Transverse colon (tissue), 4 donors: ENCODE data around the gene PLEKHG2. TPM values are rescaled to one million over a fixed set of nuclear protein-coding genes. Genes with fewer than 3 reads are reported as not detected.

Experiments used
- DNase-seq: peaks from one replicate; pipeline ENCODE4 v3.0.0-alpha.2; 2019
- H3K27ac ChIP-seq, 4 donors: fragments of 200-600 bp; sonication (generic); 2 replicates each; pipeline ENCODE4 v1.5.1; 2016 to 2018; ENCODE audit warnings: inconsistent platforms in 4 of 4
- H3K27me3 ChIP-seq: fragments of 200-600 bp; sonication (generic); 2 replicates; pipeline ENCODE4 v1.5.1; 2017; ENCODE audit warnings: inconsistent platforms
- H3K36me3 ChIP-seq, 4 donors: fragments of 200-600 bp; sonication (generic); 2 replicates each; pipeline ENCODE4 v1.5.1; 2017 to 2019; ENCODE audit warnings: inconsistent platforms in 4 of 4
- H3K4me1 ChIP-seq, 4 donors: fragments of 200-600 bp; sonication (generic); 2 replicates each; pipeline ENCODE4 v1.5.1; 2017 to 2020; ENCODE audit warnings: inconsistent platforms in 4 of 4
- H3K4me3 ChIP-seq, 4 donors: fragments of 200-600 bp; sonication (generic); 1 replicate in 1 of 4; 2 replicates in 3 of 4; pipeline versions ENCODE4 v1.5.1 to v1.6.1; 2017 to 2019; ENCODE audit warnings: inconsistent platforms in 4 of 4
- H3K9me3 ChIP-seq, 2 donors: fragments of 200-600 bp; sonication (generic); 2 replicates each; pipeline ENCODE4 v1.5.1; 2017 to 2019; ENCODE audit warnings: inconsistent platforms in 2 of 2
- CTCF ChIP-seq, 5 experiments: fragments of 200-600 bp in 3 of 5; fragments of 450-650 bp in 2 of 5; sonication (generic) in 3 of 5; IDR thresholded peaks; 1 replicate in 2 of 5; 2 replicates in 3 of 5; pipeline ENCODE4 v1.5.1; 2016 to 2017; ENCODE audit warnings: antibody characterized with exemption in 5 of 5, inconsistent platforms in 3 of 5, mild to moderate bottlenecking in 2 of 5, moderate library complexity in 1 of 5
- EP300 ChIP-seq: sonication (generic); formaldehyde crosslinking; IDR thresholded peaks from one replicate; pipeline ENCODE4 v1.6.1; 2017; ENCODE audit warnings: antibody characterized with exemption, low read depth
- POLR2A ChIP-seq: fragments of 450-650 bp; IDR thresholded peaks from one replicate; pipeline ENCODE4 v1.6.1; 2016; ENCODE audit warnings: antibody characterized with exemption, mild to moderate bottlenecking, moderate library complexity
- POLR2AphosphoS5 ChIP-seq, 3 donors: sonication (generic); formaldehyde crosslinking; IDR thresholded peaks; one replicate each; pipeline ENCODE4 v1.6.1; 2016; ENCODE audit warnings: antibody characterized with exemption in 3 of 3
- WGBS, 2 donors: methylation state at CpG; one replicate each; pipeline ENCODE4 v1.1.5; 2018; ENCODE audit warnings: low coverage in 1 of 2; 5-methylcytosine and 5-hydroxymethylcytosine counted together
- in situ Hi-C, 4 donors: fragments of 200-750 bp; cut with MboI; loops; one replicate each; pipeline versions ENCODE4 v1.15.0 to v1.15.1; 2017; ENCODE audit warnings: low sequenced_read_pairs in 3 of 4, low pct_ligation_motif_present in 1 of 4, low pct_unique_long_range_greater_than_20kb in 1 of 4
- intact Hi-C: fragments of 100-400 bp; cut with DNase I; formaldehyde crosslinking; loops from one replicate; pipeline ENCODE4 v1.15.1; 2023; ENCODE audit warnings: low total_unique reads
- total RNA-seq, 4 donors: library from RNA; depleted of rRNA; stranded (reverse); fragments of >200 nt; gene quantifications; one replicate each; pipeline ENCODE4 v1.1.0, GENCODE V29; 2016

Gene PLEKHG2
- total RNA-seq, 4 donors from 2014 or later: 6.1 to 27.7 (median 11.9) TPM

- Histone ChIP-seq H3K27ac (no peak overlapping the region), H3K4me1 (peaks cover 0 to 34% (median 23%) of the 10 kb centered on the region in 4 donors), H3K36me3 (no peaks in the 10 kb centered on the region), H3K9me3 (no peaks in the 10 kb centered on the region), H3K4me3 (no peak overlapping the region), H3K27me3 (peaks cover 17% of the 10 kb centered on the region)
- intact Hi-C loops: no loop called here
- no peak for DNase-seq
- 89 to 90% methylated on average over 2 to 20 of the region's 30 CpGs for WGBS, 2 donors
- in situ Hi-C loops: no loop called here
- TF ChIP-seq EP300 (no peak), POLR2AphosphoS5 (IDR thresholded peaks at IDR 0.05) (no peak), POLR2A (no peak), CTCF (IDR thresholded peaks at IDR 0.05) (no peak)
Measured at GRCh38 chr19:39417463-39418181, 5.2 kb downstream of the PLEKHG2 start.

- DNase-seq: no peak
- H3K9me3 ChIP-seq: no peaks in the 10 kb centered on the region
- peaks cover 4% of the 10 kb centered on the region for H3K27me3 ChIP-seq
- 70 to 89% methylated on average over 2 to 9 of the region's 9 CpGs for WGBS, 2 donors
- H3K27ac ChIP-seq: no peak overlapping the region
- H3K36me3 ChIP-seq: no peaks in the 10 kb centered on the region
- in situ Hi-C loops: no loop called here
- intact Hi-C loops: no loop called here
- no peak overlapping the region for H3K4me3 ChIP-seq
- TF ChIP-seq EP300 (no peak), POLR2A (no peak), POLR2AphosphoS5 (IDR thresholded peaks at IDR 0.05) (no peak), CTCF (IDR thresholded peaks at IDR 0.05) (no peak)
- peaks cover 0 to 21% (median 11%) of the 10 kb centered on the region in 4 donors for H3K4me1 ChIP-seq
Measured at GRCh38 chr19:39419003-39419402, 6.5 kb downstream of the PLEKHG2 start.

GRCh38 chr19:39420769-39421168 lies 8.3 kb downstream of the PLEKHG2 start:
- in situ Hi-C loops (no loop called here), intact Hi-C loops (no loop called here)
- H3K9me3 ChIP-seq: no peaks in the 10 kb centered on the region
- no peak for DNase-seq
- H3K4me3 ChIP-seq: no peak overlapping the region
- H3K4me1 ChIP-seq: peaks cover 0 to 4% (median 2%) of the 10 kb centered on the region in 4 donors
- H3K27ac ChIP-seq: no peak overlapping the region
- no peaks in the 10 kb centered on the region for H3K36me3 ChIP-seq
- TF ChIP-seq EP300: no peak
- no peak for TF ChIP-seq POLR2A
- no peak for TF ChIP-seq CTCF (IDR thresholded peaks at IDR 0.05)
- no peak for TF ChIP-seq POLR2AphosphoS5 (IDR thresholded peaks at IDR 0.05)
- H3K27me3 ChIP-seq: no peaks in the 10 kb centered on the region
- 91% methylated on average over 8 to 15 of the region's 15 CpGs for WGBS, 2 donors

- TF ChIP-seq EP300 (no peak), CTCF (IDR thresholded peaks at IDR 0.05) (no peak), POLR2AphosphoS5 (IDR thresholded peaks at IDR 0.05) (no peak), POLR2A (no peak)
- 75 to 95% methylated on average over 1 to 5 of the region's 5 CpGs for WGBS, 2 donors
- intact Hi-C loops (no loop called here), in situ Hi-C loops (no loop called here)
- no peak for DNase-seq
- no peaks in the 10 kb centered on the region for H3K36me3 ChIP-seq
- H3K27ac ChIP-seq: no peak overlapping the region
- H3K4me3 ChIP-seq: no peak overlapping the region
- H3K9me3 ChIP-seq: no peaks in the 10 kb centered on the region
- no peaks in the 10 kb centered on the region for H3K27me3 ChIP-seq
- H3K4me1 ChIP-seq: no peaks in the 10 kb centered on the region
Measured at GRCh38 chr19:39422020-39422419, 9.6 kb downstream of the PLEKHG2 start.
